Thyroid gland (tissue), 4 donors: Measurements from ENCODE around the gene FAM114A1. TPM values are rescaled to one million over a fixed set of nuclear protein-coding genes. Genes with fewer than 3 reads are reported as not detected.

Source experiments
- DNase-seq, 2 donors: peaks; one replicate each; pipeline ENCODE4 v3.0.0-alpha.2; 2019
- H3K27ac ChIP-seq, 3 donors: fragments of 200-600 bp; sonication (generic); 1 replicate in 2 of 3; 2 replicates in 1 of 3; pipeline ENCODE4 v1.5.1; 2016 to 2019; ENCODE audit warnings: mild to moderate bottlenecking in 1 of 3, moderate library complexity in 1 of 3
- H3K27me3 ChIP-seq: fragments of 200-600 bp; sonication (generic); one replicate; pipeline ENCODE4 v1.5.1; 2019
- H3K36me3 ChIP-seq, 2 donors: fragments of 200-600 bp; sonication (generic); one replicate each; pipeline ENCODE4 v1.5.1; 2016 to 2019
- H3K4me1 ChIP-seq, 2 donors: fragments of 200-600 bp; sonication (generic); one replicate each; pipeline ENCODE4 v1.5.1; 2017 to 2019
- H3K4me3 ChIP-seq, 3 donors: fragments of 200-600 bp; sonication (generic); replicated peaks in 1 of 3; 1 replicate in 2 of 3; 2 replicates in 1 of 3; pipeline ENCODE4 v1.5.1; 2016; ENCODE audit warnings: mild to moderate bottlenecking in 1 of 3
- H3K9me3 ChIP-seq: fragments of 200-600 bp; sonication (generic); one replicate; pipeline ENCODE4 v1.5.1; 2017
- POLR2A ChIP-seq, 2 donors: fragments of 450-650 bp; IDR thresholded peaks; one replicate each; pipeline ENCODE4 v1.6.1; 2017; ENCODE audit warnings: antibody characterized with exemption in 2 of 2, mild to moderate bottlenecking in 2 of 2, moderate library complexity in 1 of 2
- WGBS, 2 donors: methylation state at CpG; one replicate each; pipeline ENCODE4 v1.1.5; 2017; 5-methylcytosine and 5-hydroxymethylcytosine counted together
- intact Hi-C: fragments of 100-400 bp; cut with DNase I; formaldehyde crosslinking; loops from one replicate; pipeline ENCODE4 v1.15.1; 2023
- total RNA-seq, 4 donors: library from RNA; depleted of rRNA; stranded (reverse); fragments of >200 nt; gene quantifications; one replicate each; pipeline ENCODE4 v1.2.3, GENCODE V29; 2016
- TF ChIP-seq, protein P1 (sequence below), 6 experiments: fragments of 200-600 bp in 3 of 6; fragments of 450-650 bp in 3 of 6; sonication (generic) in 3 of 6; IDR thresholded peaks; one replicate each; pipeline ENCODE4 v1.5.1; 2016 to 2019; ENCODE audit warnings: antibody characterized with exemption in 6 of 6, mild to moderate bottlenecking in 2 of 6, inconsistent platforms in 1 of 6, moderate library complexity in 1 of 6

The FAM114A1 gene
- total RNA-seq, 4 donors from 2014 or later = 80.1 to 144 (median 110) TPM

DNA sequence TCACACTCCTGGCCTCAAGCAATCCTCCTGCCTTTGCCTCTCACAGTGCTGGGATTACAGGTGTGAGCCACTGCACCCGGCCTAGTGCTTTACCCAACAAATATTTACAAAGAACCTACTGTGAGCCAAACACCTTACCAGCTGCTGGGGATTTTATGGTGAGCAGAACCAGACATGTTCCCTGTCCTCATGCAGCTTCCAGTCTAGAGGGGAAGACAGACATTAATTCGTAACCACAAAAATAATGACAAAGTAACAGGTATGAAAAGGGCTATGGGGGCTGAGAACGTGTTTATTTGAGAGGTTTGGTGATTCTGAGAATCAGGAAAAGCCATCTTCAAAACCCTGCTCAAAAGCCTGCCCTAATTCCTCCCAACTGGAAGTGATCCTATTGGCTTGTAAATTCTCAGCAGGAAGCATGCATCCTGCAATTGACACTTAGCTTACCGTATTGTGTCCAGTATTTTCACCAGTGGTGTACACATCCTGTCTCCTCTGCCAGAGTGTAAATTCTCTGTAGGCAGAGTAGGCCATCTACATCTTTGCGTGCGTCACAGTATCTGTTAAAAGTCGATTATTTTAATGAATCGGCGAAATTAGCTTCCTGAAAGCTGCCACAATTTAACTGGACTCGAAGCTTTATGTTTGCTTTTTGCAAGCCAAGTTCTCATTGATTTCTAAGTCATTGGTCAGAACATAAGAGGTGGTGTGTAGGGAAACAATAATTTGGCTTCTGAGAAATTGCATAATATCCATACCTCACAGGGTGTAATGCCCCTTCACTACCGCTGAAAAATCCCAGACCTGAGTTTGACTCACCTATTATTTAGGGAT is 97.6 kb downstream of the FAM114A1 start:
- Histone ChIP-seq H3K27me3 (no peaks in the 10 kb centered on the region), H3K9me3 (no peaks in the 10 kb centered on the region), H3K4me3 (no peak overlapping the region), H3K4me1 (no peaks in the 10 kb centered on the region), H3K27ac (no peak overlapping the region), H3K36me3 (no peaks in the 10 kb centered on the region)
- DNase-seq = no peak
- WGBS, 2 donors = 86 to 88% methylated on average over 11 of the region's 11 CpGs
- intact Hi-C loops = no loop called here
- TF ChIP-seq POLR2A (IDR thresholded peaks at IDR 0.05) = no peak
- TF ChIP-seq, protein P1, sequence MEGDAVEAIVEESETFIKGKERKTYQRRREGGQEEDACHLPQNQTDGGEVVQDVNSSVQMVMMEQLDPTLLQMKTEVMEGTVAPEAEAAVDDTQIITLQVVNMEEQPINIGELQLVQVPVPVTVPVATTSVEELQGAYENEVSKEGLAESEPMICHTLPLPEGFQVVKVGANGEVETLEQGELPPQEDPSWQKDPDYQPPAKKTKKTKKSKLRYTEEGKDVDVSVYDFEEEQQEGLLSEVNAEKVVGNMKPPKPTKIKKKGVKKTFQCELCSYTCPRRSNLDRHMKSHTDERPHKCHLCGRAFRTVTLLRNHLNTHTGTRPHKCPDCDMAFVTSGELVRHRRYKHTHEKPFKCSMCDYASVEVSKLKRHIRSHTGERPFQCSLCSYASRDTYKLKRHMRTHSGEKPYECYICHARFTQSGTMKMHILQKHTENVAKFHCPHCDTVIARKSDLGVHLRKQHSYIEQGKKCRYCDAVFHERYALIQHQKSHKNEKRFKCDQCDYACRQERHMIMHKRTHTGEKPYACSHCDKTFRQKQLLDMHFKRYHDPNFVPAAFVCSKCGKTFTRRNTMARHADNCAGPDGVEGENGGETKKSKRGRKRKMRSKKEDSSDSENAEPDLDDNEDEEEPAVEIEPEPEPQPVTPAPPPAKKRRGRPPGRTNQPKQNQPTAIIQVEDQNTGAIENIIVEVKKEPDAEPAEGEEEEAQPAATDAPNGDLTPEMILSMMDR (IDR thresholded peaks at IDR 0.05) = no peak

DNA sequence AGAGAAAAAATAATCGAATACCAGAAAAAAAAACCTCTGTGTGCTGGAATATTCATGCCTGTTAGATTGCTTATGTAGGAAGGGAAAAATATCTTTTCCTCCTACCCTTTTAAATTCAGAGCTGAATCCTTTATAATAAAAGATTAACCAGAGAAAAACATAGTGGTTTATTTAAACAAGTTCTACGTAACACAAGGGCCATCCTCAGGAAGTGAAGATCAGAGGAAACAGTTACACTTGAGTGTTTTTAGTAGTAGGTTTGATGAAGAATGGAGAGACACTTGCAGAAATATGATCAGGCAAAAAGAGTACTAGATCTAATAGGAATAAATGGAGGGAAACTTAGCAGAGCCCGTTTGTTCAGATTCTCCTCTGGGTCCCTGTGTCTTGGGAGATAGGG is 98.3 kb downstream of the FAM114A1 start:
- intact Hi-C loops = no loop called here
- no peak for TF ChIP-seq POLR2A (IDR thresholded peaks at IDR 0.05)
- TF ChIP-seq, protein P1 (IDR thresholded peaks at IDR 0.05) = no peak
- 66 to 74% methylated on average over 3 of the region's 3 CpGs for WGBS, 2 donors
- H3K9me3 ChIP-seq = no peaks in the 10 kb centered on the region
- no peaks in the 10 kb centered on the region for H3K4me1 ChIP-seq
- H3K36me3 ChIP-seq = no peaks in the 10 kb centered on the region
- H3K27ac ChIP-seq = no peak overlapping the region
- no peaks in the 10 kb centered on the region for H3K27me3 ChIP-seq
- no peak overlapping the region for H3K4me3 ChIP-seq
- DNase-seq = no peak

DNA sequence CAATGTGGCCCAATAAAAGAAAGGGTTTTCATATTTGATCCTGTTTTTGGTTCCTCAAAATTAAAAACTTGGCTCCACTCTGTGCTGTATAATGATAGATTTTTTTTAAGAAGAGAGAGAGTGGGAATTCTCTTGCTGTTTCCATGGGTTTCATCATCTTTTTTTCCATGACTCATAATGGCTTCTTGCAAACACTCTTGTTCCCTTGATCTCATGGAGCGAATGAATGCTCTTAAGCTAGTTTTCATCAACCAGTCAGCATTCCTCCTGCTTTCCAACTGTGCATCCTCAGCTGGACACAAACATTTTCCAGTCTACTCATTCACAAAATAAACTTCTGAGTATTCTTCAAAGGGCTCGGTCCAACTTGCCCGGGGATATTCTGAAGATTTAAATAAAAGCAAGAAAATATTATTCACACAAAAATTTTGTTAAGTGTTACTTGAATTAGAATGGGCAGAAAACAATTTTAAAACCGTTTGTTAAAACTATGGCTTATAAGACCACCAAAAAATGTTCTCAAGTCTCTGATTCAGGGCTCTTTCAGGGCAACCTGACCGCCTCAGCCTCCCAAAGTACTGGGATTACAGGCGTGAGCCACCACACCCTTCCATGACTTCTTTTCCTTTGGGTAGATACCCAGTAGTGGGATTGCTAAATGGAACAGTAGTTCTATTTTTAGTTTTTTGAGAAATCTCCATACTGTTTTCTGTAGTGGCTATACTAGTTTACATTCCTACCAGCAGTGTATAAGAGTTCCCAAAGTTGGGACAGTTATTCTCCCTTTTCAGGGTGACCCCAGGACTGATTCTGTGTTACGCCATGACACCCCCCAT is 99.9 kb downstream of the FAM114A1 start:
- whole genome bisulfite sequencing, 2 donors = 86 to 88% methylated on average over 7 of the region's 7 CpGs
- Histone ChIP-seq H3K4me3 (no peak overlapping the region), H3K36me3 (no peaks in the 10 kb centered on the region), H3K27ac (no peak overlapping the region), H3K27me3 (no peaks in the 10 kb centered on the region), H3K4me1 (no peaks in the 10 kb centered on the region), H3K9me3 (no peaks in the 10 kb centered on the region)
- TF ChIP-seq POLR2A (IDR thresholded peaks at IDR 0.05) = no peak
- TF ChIP-seq, protein P1 (IDR thresholded peaks at IDR 0.05) = no peak
- intact Hi-C loops = no loop called here
- no peak for DNase-seq

DNA sequence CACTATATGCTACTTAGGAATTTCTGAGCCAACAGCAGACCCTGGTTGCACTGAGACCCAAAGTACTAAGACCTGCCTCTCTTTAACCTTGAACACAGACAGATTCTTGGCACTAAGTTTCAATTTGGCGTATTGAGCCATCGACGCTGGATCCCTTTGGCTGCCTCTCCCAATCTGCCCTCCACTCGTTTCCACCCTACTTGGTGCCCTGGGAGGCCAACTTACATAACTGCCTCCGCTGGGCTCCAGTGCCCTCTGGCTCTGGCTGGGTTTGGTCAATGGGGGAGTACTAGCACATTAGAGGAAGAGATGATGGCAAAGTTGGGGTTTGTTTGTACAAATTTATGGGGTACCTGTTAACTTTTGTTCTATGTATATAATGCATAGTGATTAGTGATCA is 101.1 kb downstream of the FAM114A1 start:
- WGBS, 2 donors = 87 to 95% methylated on average over 5 of the region's 5 CpGs
- Histone ChIP-seq H3K27ac (no peak overlapping the region), H3K27me3 (no peaks in the 10 kb centered on the region), H3K4me1 (no peaks in the 10 kb centered on the region), H3K9me3 (no peaks in the 10 kb centered on the region), H3K4me3 (no peak overlapping the region), H3K36me3 (no peaks in the 10 kb centered on the region)
- intact Hi-C loops = no loop called here
- TF ChIP-seq, protein P1 (IDR thresholded peaks at IDR 0.05) = no peak
- TF ChIP-seq POLR2A (IDR thresholded peaks at IDR 0.05) = no peak
- no peak for DNase-seq

DNA sequence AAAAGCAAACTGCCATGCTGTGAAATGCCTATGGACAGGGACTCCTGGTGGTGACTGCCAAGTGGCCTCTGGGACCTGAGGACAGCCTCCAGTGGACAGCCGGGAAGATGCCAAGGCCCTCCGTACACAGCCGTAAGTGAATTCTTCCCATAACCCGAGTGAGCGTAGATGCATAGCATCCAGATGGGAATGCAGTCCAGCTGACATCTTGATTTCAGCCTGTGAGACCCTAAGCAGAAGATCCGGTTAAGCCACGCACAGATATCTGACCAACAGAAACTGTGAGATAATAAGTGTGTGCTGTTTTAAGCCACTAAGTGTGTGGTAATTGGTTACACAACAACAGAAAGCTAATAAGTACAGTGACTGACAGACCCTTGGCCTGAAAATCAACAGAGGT is 108.7 kb downstream of the FAM114A1 start:
- Histone ChIP-seq H3K9me3 (no peaks in the 10 kb centered on the region), H3K27me3 (no peaks in the 10 kb centered on the region), H3K27ac (no peak overlapping the region), H3K4me1 (no peaks in the 10 kb centered on the region), H3K36me3 (no peaks in the 10 kb centered on the region), H3K4me3 (no peak overlapping the region)
- TF ChIP-seq POLR2A (IDR thresholded peaks at IDR 0.05) = no peak
- TF ChIP-seq, protein P1 (IDR thresholded peaks at IDR 0.05) = no peak
- no peak for DNase-seq
- intact Hi-C loops = no loop called here
- WGBS, 2 donors = 90 to 91% methylated on average over 7 of the region's 7 CpGs
